LNCaP clone FGC (cell line): ENCODE data around the gene DDX10.
A peak's percentile ranks its signal among the peaks of the same experiment; 100 is the strongest.

ENCODE experiments used
- DNase-seq: peaks from one replicate; pipeline ENCODE4 v3.0.0-alpha.2; 2011; ENCODE audit warnings: low read depth
- H3K4me3 ChIP-seq: 2 replicates; pipeline ENCODE4 v1.5.1; 2011; ENCODE audit warnings: mild to moderate bottlenecking, low read depth, low read length, control low read depth
- TF ChIP-seq, protein P1 (sequence below): IDR thresholded peaks from 2 replicates; pipeline ENCODE4 v1.5.1; 2012; ENCODE audit warnings: mild to moderate bottlenecking; ENCODE audit not compliant: control insufficient read depth, insufficient read depth; ENCODE audit errors: extremely low read depth

Gene DDX10

GRCh38 chr11:108664730-108665525 is at the start of gene DDX10:
Gene DDX10, plus strand, starts transcription at chr11:108665069. Its CDS starts 85 bp downstream, at chr11:108665154.
- TF ChIP-seq, protein P1, sequence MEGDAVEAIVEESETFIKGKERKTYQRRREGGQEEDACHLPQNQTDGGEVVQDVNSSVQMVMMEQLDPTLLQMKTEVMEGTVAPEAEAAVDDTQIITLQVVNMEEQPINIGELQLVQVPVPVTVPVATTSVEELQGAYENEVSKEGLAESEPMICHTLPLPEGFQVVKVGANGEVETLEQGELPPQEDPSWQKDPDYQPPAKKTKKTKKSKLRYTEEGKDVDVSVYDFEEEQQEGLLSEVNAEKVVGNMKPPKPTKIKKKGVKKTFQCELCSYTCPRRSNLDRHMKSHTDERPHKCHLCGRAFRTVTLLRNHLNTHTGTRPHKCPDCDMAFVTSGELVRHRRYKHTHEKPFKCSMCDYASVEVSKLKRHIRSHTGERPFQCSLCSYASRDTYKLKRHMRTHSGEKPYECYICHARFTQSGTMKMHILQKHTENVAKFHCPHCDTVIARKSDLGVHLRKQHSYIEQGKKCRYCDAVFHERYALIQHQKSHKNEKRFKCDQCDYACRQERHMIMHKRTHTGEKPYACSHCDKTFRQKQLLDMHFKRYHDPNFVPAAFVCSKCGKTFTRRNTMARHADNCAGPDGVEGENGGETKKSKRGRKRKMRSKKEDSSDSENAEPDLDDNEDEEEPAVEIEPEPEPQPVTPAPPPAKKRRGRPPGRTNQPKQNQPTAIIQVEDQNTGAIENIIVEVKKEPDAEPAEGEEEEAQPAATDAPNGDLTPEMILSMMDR = peak; percentile 14; the same call in 1 of the 2 replicates
- peak; percentile 92 for DNase-seq
- peak within 1 kb of the TSS; percentile 85 for H3K4me3 ChIP-seq

DNA sequence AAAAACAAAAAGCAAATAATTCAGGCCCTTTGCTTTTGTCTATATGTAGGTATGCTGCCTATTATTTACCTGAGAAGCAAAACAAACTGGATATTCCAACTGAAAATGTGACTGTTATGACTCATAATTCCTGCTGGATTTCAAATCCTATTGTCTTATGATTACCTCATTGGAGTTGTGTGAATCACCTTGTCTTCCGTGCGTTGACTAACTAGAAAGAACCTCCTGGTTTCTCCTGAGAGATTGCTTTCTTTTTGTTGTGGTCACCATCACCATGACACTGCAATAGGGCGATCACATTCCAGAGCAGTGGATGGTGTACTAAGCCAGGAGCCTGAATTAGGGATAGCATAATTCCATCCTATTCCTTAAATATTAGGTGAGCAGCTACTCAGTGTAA is 48.3 kb upstream of the DDX10 start:
- DNase-seq = no peak

DNA sequence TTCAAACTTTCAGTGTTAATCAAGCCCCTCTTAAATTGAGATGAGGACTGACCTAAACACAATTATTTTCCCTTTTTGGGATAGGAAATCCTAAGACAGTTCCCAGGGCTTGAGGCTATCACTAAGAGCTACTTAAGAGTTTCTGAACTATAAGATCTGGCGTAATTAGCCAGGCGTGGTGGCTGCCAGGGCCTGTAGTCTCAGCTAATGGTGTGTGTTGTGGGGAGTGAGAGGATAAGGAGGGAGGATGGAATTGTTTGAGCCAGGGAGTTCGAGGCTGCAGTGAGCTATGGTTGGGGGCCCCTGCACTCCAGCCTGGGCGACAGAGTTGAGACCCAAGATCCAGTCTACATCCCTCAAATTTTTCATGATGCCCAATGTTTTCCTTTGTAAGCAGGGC is 47.8 kb upstream of the DDX10 start:
- no peak overlapping the region for H3K4me3 ChIP-seq
- TF ChIP-seq, protein P1 = no peak
- no peak for DNase-seq

More for the DNA sequence above, 48.3 kb upstream of the DDX10 start:
- no peak overlapping the region for H3K4me3 ChIP-seq
- TF ChIP-seq, protein P1 = no peak

DNA sequence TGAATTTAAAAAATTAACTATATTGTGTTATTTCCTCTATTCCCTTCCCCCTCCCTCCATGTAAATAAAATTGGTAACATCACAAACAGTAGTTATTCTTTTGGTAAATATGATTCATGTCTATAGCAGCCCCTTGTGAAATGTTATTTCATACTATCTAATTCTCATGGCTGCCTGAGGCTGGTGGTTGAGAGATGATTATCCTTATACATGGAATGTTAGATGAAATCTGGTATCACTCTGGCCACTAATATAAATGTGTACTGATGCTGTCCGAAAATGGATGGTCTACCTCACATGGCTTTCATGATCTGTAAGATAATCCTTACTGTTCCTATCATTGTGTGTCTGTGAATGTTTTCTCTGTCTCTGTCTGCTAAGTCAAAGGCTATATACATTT is 46.3 kb upstream of the DDX10 start:
- DNase-seq = no peak
- no peak overlapping the region for H3K4me3 ChIP-seq
- TF ChIP-seq, protein P1 = no peak

GRCh38 chr11:108620958-108621772 is 43.7 kb upstream of the DDX10 start:
- TF ChIP-seq, protein P1 = no peak
- DNase-seq = peak; percentile 74
- no peak overlapping the region for H3K4me3 ChIP-seq

DNA sequence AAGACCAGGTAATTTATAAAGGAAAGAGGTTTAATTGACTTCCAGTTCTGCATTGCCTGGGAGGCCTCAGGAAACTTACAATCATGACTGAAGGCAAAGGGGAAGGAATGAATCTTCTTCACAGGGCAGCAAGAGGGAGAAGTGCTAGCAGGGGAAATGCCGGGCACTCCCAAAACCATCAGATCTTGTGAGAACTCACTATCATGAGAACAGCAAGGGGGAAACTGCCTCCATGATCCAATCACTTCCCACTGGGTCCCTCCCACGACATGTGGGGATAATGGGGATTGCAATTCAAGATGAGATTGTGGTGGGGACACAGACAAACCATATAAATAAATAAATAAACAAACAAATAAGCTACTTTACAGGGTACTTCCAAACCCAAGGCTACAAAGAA is 42.5 kb upstream of the DDX10 start:
- no peak overlapping the region for H3K4me3 ChIP-seq
- TF ChIP-seq, protein P1 = no peak
- no peak for DNase-seq
